ENCODE data around the gene BPIFB3.
"Not testable (repeated sequence)": the region's sequence is repeated elsewhere in the genome, so short reads cannot be mapped to it uniquely, and the experiment has no call there.

Gene BPIFB3

DNA sequence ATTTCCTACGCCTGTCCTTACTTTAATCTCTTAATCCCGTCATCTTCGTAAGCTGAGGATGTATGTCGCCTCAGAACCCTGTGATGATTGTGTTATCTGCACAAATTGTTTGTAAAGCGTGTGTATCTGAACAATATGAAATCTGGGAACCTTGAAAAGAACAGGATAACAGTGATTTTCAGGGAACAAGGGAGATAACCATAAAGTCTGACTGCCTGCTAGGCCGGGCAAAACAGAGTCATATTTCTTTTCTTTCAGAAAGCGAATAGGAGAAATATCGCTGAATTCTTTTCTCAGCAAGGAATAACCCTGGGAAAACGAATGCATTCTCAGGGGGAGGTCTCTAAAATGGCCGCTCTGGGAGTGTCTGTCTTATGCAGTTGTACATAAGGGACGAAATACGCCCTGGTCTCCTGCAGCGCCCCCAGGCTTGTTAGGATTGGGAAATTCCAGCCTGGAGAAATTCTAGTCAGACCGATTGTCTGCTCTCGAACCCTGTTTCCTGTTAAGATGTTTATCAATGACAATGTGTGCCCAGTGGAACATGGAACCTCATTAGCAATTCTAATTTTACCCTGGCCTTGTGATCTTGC lies 8.5 kb upstream of the BPIFB3 start:
- not testable (repeated sequence) for H3K36me3 ChIP-seq (ENCODE audit: control insufficient read depth, insufficient read depth, low read length); H3K27me3 ChIP-seq (ENCODE audit: control insufficient read depth, insufficient read depth, low read length, poor library complexity, severe bottlenecking); H3K27ac ChIP-seq (ENCODE audit: insufficient read depth, low read depth, low read length, poor library complexity, severe bottlenecking); H3K9me3 ChIP-seq (ENCODE audit: control insufficient read depth, low read length); H3K4me1 ChIP-seq (ENCODE audit: control insufficient read depth, insufficient read depth, low read length); H3K4me3 ChIP-seq (ENCODE audit: insufficient read depth, low read depth, low read length)
- WGBS, 2 experiments: 89 to 91% methylated on average over 15 of the region's 15 CpGs

DNA sequence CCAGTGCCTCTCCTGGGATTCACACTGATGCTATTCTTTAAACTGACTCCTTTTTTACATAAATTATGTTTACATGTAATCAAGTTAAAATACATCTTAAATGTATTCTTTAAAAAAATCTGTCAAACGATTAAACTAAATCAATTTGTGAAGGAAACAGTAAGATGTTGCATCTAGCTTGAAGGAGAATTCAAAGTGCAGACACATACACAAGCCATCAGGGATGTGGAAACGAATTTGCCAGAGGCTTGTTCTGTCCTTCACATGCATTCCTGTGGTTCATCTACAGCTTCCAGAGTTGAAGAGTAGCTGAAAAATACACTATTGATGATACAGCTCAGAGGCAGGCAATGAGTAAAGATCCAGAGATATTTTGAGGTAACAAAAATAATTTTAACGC lies 7.3 kb upstream of the BPIFB3 start:
- Histone ChIP-seq H3K4me1 (ENCODE audit: control insufficient read depth, insufficient read depth, low read length) (no peaks in the 10 kb centered on the region), H3K27me3 (ENCODE audit: control insufficient read depth, insufficient read depth, low read length, poor library complexity, severe bottlenecking) (no peaks in the 10 kb centered on the region), H3K36me3 (ENCODE audit: control insufficient read depth, insufficient read depth, low read length) (no peaks in the 10 kb centered on the region), H3K4me3 (ENCODE audit: insufficient read depth, low read depth, low read length) (no peak overlapping the region), H3K27ac (ENCODE audit: insufficient read depth, low read depth, low read length, poor library complexity, severe bottlenecking) (no peak overlapping the region), H3K9me3 (ENCODE audit: control insufficient read depth, low read length) (no peaks in the 10 kb centered on the region)
- WGBS, 2 experiments: 87 to 94% methylated on average over 2 to 3 of the region's 3 CpGs

DNA sequence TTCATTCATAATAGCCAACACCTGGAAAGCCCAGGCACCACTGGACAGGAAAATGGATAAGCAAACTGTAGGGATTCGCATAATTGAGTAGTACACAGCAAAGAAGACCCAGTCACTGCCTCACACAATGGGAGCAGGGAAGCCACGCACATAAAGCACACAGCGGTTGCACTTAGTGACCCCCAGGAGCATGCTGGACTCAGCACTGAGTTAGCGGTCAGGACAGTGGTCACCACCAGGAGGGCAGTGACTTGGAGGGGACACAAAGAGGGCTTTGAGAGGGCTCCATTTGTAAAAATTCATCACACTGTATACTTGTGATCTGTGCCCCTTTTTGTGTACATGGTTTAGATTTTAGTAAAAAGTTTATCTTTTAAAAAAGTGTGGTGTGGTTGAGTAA lies 2.4 kb upstream of the BPIFB3 start:
- H3K4me3 ChIP-seq (ENCODE audit: insufficient read depth, low read depth, low read length): no peak overlapping the region
- H3K4me1 ChIP-seq (ENCODE audit: control insufficient read depth, insufficient read depth, low read length): no peaks in the 10 kb centered on the region
- no peaks in the 10 kb centered on the region for H3K27me3 ChIP-seq (ENCODE audit: control insufficient read depth, insufficient read depth, low read length, poor library complexity, severe bottlenecking)
- H3K36me3 ChIP-seq (ENCODE audit: control insufficient read depth, insufficient read depth, low read length): no peaks in the 10 kb centered on the region
- H3K27ac ChIP-seq (ENCODE audit: insufficient read depth, low read depth, low read length, poor library complexity, severe bottlenecking): no peak overlapping the region
- 78 to 80% methylated on average over 4 of the region's 4 CpGs for WGBS, 2 experiments
- no peaks in the 10 kb centered on the region for H3K9me3 ChIP-seq (ENCODE audit: control insufficient read depth, low read length)

DNA sequence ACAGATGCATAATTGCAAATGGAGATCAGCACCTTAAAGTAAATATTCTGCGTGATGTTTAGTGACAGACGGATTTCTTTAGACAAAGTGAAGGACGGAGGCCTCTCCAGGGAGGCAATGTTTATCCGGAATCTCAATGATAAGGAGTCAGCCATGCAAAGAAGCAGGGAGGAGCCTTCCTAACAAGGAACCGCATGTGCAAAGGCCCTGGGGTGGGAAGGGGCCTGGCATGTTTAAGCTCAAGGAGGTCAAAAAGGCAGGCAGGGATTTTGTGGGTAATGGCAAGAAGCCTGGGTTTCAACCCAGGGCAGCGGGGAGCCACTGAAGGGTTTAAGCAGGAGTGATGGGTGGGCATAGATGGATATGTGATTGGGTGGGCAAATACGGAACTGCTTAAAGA lies 678 bp downstream of the BPIFB3 start:
- Histone ChIP-seq H3K9me3 (ENCODE audit: control insufficient read depth, low read length) (no peaks in the 10 kb centered on the region), H3K27me3 (ENCODE audit: control insufficient read depth, insufficient read depth, low read length, poor library complexity, severe bottlenecking) (no peaks in the 10 kb centered on the region), H3K36me3 (ENCODE audit: control insufficient read depth, insufficient read depth, low read length) (no peaks in the 10 kb centered on the region), H3K27ac (ENCODE audit: insufficient read depth, low read depth, low read length, poor library complexity, severe bottlenecking) (no peak overlapping the region), H3K4me1 (ENCODE audit: control insufficient read depth, insufficient read depth, low read length) (no peaks in the 10 kb centered on the region), H3K4me3 (ENCODE audit: insufficient read depth, low read depth, low read length) (no peak overlapping the region)
- WGBS, 2 experiments: 95 to 96% methylated on average over 7 of the region's 7 CpGs

DNA sequence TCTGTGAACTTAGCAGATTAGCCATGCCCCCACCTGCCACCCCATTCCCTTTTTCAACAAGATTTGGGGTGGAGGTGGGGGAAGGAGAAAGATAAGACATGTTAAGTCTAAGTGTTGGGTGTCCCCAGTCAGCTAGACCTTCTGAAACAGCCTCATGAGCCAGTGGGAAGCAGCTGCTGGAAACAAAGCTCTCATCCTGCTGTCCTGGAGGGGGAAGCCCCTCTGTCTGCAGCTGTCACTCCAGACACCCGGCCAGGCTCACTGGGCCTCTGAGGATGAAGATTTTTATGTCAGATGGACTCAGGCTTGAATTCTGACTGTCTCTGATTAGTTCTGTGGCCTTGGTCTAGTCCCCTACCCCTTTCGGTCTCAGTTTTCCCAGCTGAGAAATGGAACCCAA lies 1.1 kb downstream of the BPIFB3 start:
- 85 to 93% methylated on average over 2 of the region's 2 CpGs for WGBS, 2 experiments
- H3K27me3 ChIP-seq (ENCODE audit: control insufficient read depth, insufficient read depth, low read length, poor library complexity, severe bottlenecking): no peaks in the 10 kb centered on the region
- H3K4me1 ChIP-seq (ENCODE audit: control insufficient read depth, insufficient read depth, low read length): no peaks in the 10 kb centered on the region

DNA sequence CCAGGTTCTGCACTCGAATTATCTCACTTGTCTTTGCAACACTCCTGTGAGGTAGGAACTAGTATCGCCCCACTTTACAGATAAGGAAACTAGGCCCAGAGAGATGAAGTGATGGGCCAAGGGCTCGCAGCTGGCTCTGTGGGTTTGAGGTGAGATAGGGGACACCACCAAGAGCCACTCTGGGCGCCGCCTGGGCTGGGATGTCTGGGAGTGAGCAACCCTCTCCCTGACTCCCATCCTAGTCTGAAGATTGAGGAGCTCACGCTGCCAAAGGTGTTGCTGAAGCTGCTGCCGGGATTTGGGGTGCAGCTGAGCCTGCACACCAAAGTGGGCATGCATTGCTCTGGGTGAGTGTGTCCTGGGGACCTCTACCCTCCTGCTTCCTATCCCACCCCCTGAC lies 5.4 kb downstream of the BPIFB3 start:
- WGBS, 2 experiments: 73 to 81% methylated on average over 7 of the region's 7 CpGs
- H3K27me3 ChIP-seq (ENCODE audit: control insufficient read depth, insufficient read depth, low read length, poor library complexity, severe bottlenecking): no peaks in the 10 kb centered on the region
- no peaks in the 10 kb centered on the region for H3K9me3 ChIP-seq (ENCODE audit: control insufficient read depth, low read length)
- H3K4me3 ChIP-seq (ENCODE audit: insufficient read depth, low read depth, low read length): no peak overlapping the region
- H3K27ac ChIP-seq (ENCODE audit: insufficient read depth, low read depth, low read length, poor library complexity, severe bottlenecking): no peak overlapping the region
- H3K36me3 ChIP-seq (ENCODE audit: control insufficient read depth, insufficient read depth, low read length): no peaks in the 10 kb centered on the region
- peaks cover 21% of the 10 kb centered on the region for H3K4me1 ChIP-seq (ENCODE audit: control insufficient read depth, insufficient read depth, low read length)

More for the DNA sequence above, 1.1 kb downstream of the BPIFB3 start:
- Histone ChIP-seq H3K36me3 (ENCODE audit: control insufficient read depth, insufficient read depth, low read length) (no peaks in the 10 kb centered on the region), H3K9me3 (ENCODE audit: control insufficient read depth, low read length) (no peaks in the 10 kb centered on the region), H3K27ac (ENCODE audit: insufficient read depth, low read depth, low read length, poor library complexity, severe bottlenecking) (no peak overlapping the region), H3K4me3 (ENCODE audit: insufficient read depth, low read depth, low read length) (no peak overlapping the region)

DNA sequence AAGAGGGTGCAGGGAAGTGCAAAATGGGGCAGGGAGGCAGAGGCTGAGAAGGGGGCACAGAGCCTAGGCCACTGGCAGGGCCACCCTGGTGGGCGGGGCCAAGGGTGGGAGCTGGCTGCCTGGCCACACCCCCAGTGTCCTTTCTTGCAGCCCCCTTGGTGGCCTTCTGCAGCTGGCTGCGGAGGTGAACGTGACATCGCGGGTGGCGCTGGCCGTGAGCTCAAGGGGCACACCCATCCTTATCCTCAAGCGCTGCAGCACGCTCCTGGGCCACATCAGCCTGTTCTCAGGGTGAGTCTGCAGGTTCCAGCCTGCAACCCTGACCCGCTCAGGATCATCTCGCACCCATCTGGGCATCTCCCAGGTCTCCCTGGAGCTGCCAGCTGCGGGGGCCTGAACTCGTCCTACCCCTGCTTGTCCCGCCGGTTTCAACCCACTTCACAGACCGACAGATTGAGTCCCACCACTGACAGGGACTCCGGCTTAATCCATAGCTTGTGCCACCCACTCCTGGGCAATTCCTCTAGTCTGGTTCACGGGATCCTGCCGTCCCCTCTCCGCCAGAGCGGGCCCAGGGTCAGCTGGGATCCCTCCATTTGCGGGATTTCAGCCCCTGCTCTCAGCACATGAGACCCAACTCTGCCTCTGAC lies 6.2 kb downstream of the BPIFB3 start:
- WGBS, 2 experiments: 92% methylated on average over 22 of the region's 22 CpGs
- Histone ChIP-seq H3K4me1 (ENCODE audit: control insufficient read depth, insufficient read depth, low read length) (peaks cover 21% of the 10 kb centered on the region), H3K4me3 (ENCODE audit: insufficient read depth, low read depth, low read length) (no peak overlapping the region), H3K27ac (ENCODE audit: insufficient read depth, low read depth, low read length, poor library complexity, severe bottlenecking) (no peak overlapping the region), H3K9me3 (ENCODE audit: control insufficient read depth, low read length) (no peaks in the 10 kb centered on the region), H3K36me3 (ENCODE audit: control insufficient read depth, insufficient read depth, low read length) (no peaks in the 10 kb centered on the region), H3K27me3 (ENCODE audit: control insufficient read depth, insufficient read depth, low read length, poor library complexity, severe bottlenecking) (no peaks in the 10 kb centered on the region)

DNA sequence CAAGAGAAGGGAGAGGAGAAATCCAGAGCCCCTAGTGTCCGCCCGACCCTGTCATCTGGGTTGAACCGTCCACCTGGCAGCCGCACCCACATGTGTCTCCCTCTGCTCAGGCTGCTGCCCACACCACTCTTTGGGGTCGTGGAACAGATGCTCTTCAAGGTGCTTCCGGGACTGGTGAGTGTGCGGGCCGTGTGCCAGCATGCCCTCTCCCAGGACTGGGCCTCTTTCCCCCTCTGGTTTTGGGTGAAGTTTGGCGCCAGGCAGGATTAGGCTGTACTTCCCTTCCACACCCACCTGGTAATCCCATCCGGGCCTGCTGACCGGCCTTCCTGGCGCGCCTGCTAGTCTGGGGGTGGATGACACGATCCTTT lies 7.9 kb downstream of the BPIFB3 start:
- H3K27me3 ChIP-seq (ENCODE audit: control insufficient read depth, insufficient read depth, low read length, poor library complexity, severe bottlenecking): no peaks in the 10 kb centered on the region
- 91 to 93% methylated on average over 14 of the region's 14 CpGs for WGBS, 2 experiments

DNA sequence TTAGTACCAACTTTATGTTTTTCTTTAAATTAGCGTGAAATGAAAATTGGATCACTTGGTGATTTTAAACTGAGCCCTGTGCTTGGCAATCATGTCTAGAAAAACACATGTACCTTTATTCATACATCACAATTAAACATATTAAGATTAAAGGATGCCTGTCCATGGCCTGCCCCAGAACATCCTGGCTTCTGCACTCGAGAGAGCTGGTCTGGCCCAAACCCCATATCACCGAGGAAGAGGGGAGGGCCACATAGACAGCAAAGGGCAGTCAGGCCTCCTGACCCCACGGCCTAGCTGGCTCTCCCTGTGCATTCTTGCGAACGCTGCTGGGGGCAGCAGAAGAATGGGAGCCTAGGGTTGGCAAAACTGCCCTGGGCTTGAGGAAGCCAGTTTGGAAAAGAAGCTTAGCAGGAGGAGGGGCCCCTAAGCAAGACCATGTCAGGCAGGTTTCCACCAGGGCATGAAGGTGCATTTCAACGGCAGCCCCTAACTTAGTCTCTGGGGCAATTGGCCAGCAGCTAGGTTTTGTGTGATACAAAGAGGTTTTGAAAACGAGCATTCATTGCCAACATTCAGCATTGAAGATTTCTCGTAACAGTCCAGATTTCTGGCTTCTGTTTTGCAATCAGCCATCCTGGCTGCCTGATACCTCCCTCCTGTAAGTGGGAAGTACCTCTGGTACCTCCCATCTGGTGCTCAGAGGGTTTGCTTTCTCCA lies 8.6 kb downstream of the BPIFB3 start:
- no peaks in the 10 kb centered on the region for H3K9me3 ChIP-seq (ENCODE audit: control insufficient read depth, low read length)
- H3K27me3 ChIP-seq (ENCODE audit: control insufficient read depth, insufficient read depth, low read length, poor library complexity, severe bottlenecking): no peaks in the 10 kb centered on the region
- H3K36me3 ChIP-seq (ENCODE audit: control insufficient read depth, insufficient read depth, low read length): no peaks in the 10 kb centered on the region
- 57 to 58% methylated on average over 9 of the region's 9 CpGs for WGBS, 2 experiments
- H3K27ac ChIP-seq (ENCODE audit: insufficient read depth, low read depth, low read length, poor library complexity, severe bottlenecking): no peak overlapping the region
- no peak overlapping the region for H3K4me3 ChIP-seq (ENCODE audit: insufficient read depth, low read depth, low read length)
- peaks cover 21% of the 10 kb centered on the region for H3K4me1 ChIP-seq (ENCODE audit: control insufficient read depth, insufficient read depth, low read length)

More for the DNA sequence above, 7.9 kb downstream of the BPIFB3 start:
- Histone ChIP-seq H3K36me3 (ENCODE audit: control insufficient read depth, insufficient read depth, low read length) (no peaks in the 10 kb centered on the region), H3K4me3 (ENCODE audit: insufficient read depth, low read depth, low read length) (no peak overlapping the region), H3K27ac (ENCODE audit: insufficient read depth, low read depth, low read length, poor library complexity, severe bottlenecking) (no peak overlapping the region), H3K4me1 (ENCODE audit: control insufficient read depth, insufficient read depth, low read length) (peaks cover 21% of the 10 kb centered on the region), H3K9me3 (ENCODE audit: control insufficient read depth, low read length) (no peaks in the 10 kb centered on the region)

DNA sequence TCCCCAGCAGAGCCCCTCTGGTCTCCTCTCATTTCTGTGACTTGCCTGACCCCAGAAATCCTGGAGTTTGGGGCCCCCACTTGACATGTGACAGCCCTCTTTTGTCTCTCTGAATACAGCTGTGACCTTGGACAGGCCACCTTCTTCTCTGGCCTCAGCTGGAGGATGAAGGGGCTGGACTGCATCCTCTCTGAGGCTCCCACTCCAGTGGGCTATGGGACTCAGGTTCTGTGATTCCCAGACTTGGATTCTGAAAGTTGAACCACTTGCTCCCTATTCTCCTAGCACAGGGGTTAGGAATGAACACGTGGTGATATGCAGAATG lies 9.1 kb downstream of the BPIFB3 start:
- WGBS, 2 experiments: 87 to 95% methylated on average over 1 of the region's 1 CpG
- H3K27me3 ChIP-seq (ENCODE audit: control insufficient read depth, insufficient read depth, low read length, poor library complexity, severe bottlenecking): no peaks in the 10 kb centered on the region
- H3K9me3 ChIP-seq (ENCODE audit: control insufficient read depth, low read length): no peaks in the 10 kb centered on the region
- no peak overlapping the region for H3K27ac ChIP-seq (ENCODE audit: insufficient read depth, low read depth, low read length, poor library complexity, severe bottlenecking)
- no peak overlapping the region for H3K4me3 ChIP-seq (ENCODE audit: insufficient read depth, low read depth, low read length)
- peaks cover 21% of the 10 kb centered on the region for H3K4me1 ChIP-seq (ENCODE audit: control insufficient read depth, insufficient read depth, low read length)
- H3K36me3 ChIP-seq (ENCODE audit: control insufficient read depth, insufficient read depth, low read length): no peaks in the 10 kb centered on the region

Measured in ectodermal cell (in vitro differentiated cells).